Transverse colon (tissue), 4 donors: ENCODE results near the gene IMMP2L. TPM values are rescaled to one million over a fixed set of nuclear protein-coding genes. Genes with fewer than 3 reads are reported as not detected.

Experiments used
- DNase-seq: peaks from one replicate; pipeline ENCODE4 v3.0.0-alpha.2; 2019
- H3K27ac ChIP-seq, 4 donors: fragments of 200-600 bp; sonication (generic); 2 replicates each; pipeline ENCODE4 v1.5.1; 2016 to 2018; ENCODE audit warnings: inconsistent platforms in 4 of 4
- H3K27me3 ChIP-seq: fragments of 200-600 bp; sonication (generic); 2 replicates; pipeline ENCODE4 v1.5.1; 2017; ENCODE audit warnings: inconsistent platforms
- H3K36me3 ChIP-seq, 4 donors: fragments of 200-600 bp; sonication (generic); 2 replicates each; pipeline ENCODE4 v1.5.1; 2017 to 2019; ENCODE audit warnings: inconsistent platforms in 4 of 4
- H3K4me1 ChIP-seq, 4 donors: fragments of 200-600 bp; sonication (generic); 2 replicates each; pipeline ENCODE4 v1.5.1; 2017 to 2020; ENCODE audit warnings: inconsistent platforms in 4 of 4
- H3K4me3 ChIP-seq, 4 donors: fragments of 200-600 bp; sonication (generic); 1 replicate in 1 of 4; 2 replicates in 3 of 4; pipeline versions ENCODE4 v1.5.1 to v1.6.1; 2017 to 2019; ENCODE audit warnings: inconsistent platforms in 4 of 4
- H3K9me3 ChIP-seq, 2 donors: fragments of 200-600 bp; sonication (generic); 2 replicates each; pipeline ENCODE4 v1.5.1; 2017 to 2019; ENCODE audit warnings: inconsistent platforms in 2 of 2
- EP300 ChIP-seq: sonication (generic); formaldehyde crosslinking; IDR thresholded peaks from one replicate; pipeline ENCODE4 v1.6.1; 2017; ENCODE audit warnings: antibody characterized with exemption, low read depth
- POLR2A ChIP-seq: fragments of 450-650 bp; IDR thresholded peaks from one replicate; pipeline ENCODE4 v1.6.1; 2016; ENCODE audit warnings: antibody characterized with exemption, mild to moderate bottlenecking, moderate library complexity
- POLR2AphosphoS5 ChIP-seq, 3 donors: sonication (generic); formaldehyde crosslinking; IDR thresholded peaks; one replicate each; pipeline ENCODE4 v1.6.1; 2016; ENCODE audit warnings: antibody characterized with exemption in 3 of 3
- WGBS, 2 donors: methylation state at CpG; one replicate each; pipeline ENCODE4 v1.1.5; 2018; ENCODE audit warnings: low coverage in 1 of 2; 5-methylcytosine and 5-hydroxymethylcytosine counted together
- in situ Hi-C, 4 donors: fragments of 200-750 bp; cut with MboI; loops; one replicate each; pipeline versions ENCODE4 v1.15.0 to v1.15.1; 2017; ENCODE audit warnings: low sequenced_read_pairs in 3 of 4, low pct_ligation_motif_present in 1 of 4, low pct_unique_long_range_greater_than_20kb in 1 of 4
- intact Hi-C: fragments of 100-400 bp; cut with DNase I; formaldehyde crosslinking; loops from one replicate; pipeline ENCODE4 v1.15.1; 2023; ENCODE audit warnings: low total_unique reads
- total RNA-seq, 4 donors: library from RNA; depleted of rRNA; stranded (reverse); fragments of >200 nt; gene quantifications; one replicate each; pipeline ENCODE4 v1.1.0, GENCODE V29; 2016
- TF ChIP-seq, protein P1 (sequence below), 5 experiments: fragments of 200-600 bp in 3 of 5; fragments of 450-650 bp in 2 of 5; sonication (generic) in 3 of 5; IDR thresholded peaks; 1 replicate in 2 of 5; 2 replicates in 3 of 5; pipeline ENCODE4 v1.5.1; 2016 to 2017; ENCODE audit warnings: antibody characterized with exemption in 5 of 5, inconsistent platforms in 3 of 5, mild to moderate bottlenecking in 2 of 5, moderate library complexity in 1 of 5

Gene IMMP2L
- total RNA-seq, 4 donors from 2014 or later = 8.6 to 69.6 (median 10.9) TPM

DNA sequence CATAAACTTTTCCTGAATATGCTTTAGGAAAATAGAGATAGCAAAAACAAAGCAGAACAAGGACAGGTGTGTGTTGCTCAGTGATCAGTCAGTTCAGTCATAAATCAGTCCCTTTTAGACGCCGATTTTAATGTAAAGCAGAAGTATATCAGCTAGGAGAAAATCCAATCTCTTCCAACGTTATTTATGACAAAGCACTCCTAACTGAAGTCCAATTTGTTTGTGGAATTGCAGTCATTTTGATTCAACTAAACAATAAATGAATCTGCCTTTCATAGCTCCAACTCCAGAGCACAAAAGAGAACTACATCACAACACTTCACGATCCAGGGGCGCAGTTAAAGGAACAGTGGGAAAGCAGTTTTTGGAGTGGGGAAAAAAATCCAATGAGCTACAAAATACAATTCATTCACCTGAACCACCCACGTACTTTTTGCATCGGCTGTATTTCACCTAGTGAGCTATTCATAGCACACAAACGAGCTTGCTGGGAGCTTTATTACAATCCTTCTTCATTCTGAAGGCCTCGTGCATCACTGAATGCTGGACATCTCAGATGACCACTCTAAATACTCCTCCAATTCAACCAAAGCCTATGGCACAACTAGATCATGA lies 320.0 kb downstream of the IMMP2L start:
- Histone ChIP-seq H3K27ac (no peak overlapping the region), H3K9me3 (no peaks in the 10 kb centered on the region), H3K36me3 (no peaks in the 10 kb centered on the region), H3K4me1 (peaks cover 0 to 7% (median 0%) of the 10 kb centered on the region in 4 donors), H3K4me3 (no peak overlapping the region), H3K27me3 (no peaks in the 10 kb centered on the region)
- TF ChIP-seq, protein P1, sequence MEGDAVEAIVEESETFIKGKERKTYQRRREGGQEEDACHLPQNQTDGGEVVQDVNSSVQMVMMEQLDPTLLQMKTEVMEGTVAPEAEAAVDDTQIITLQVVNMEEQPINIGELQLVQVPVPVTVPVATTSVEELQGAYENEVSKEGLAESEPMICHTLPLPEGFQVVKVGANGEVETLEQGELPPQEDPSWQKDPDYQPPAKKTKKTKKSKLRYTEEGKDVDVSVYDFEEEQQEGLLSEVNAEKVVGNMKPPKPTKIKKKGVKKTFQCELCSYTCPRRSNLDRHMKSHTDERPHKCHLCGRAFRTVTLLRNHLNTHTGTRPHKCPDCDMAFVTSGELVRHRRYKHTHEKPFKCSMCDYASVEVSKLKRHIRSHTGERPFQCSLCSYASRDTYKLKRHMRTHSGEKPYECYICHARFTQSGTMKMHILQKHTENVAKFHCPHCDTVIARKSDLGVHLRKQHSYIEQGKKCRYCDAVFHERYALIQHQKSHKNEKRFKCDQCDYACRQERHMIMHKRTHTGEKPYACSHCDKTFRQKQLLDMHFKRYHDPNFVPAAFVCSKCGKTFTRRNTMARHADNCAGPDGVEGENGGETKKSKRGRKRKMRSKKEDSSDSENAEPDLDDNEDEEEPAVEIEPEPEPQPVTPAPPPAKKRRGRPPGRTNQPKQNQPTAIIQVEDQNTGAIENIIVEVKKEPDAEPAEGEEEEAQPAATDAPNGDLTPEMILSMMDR (IDR thresholded peaks at IDR 0.05) = no peak
- TF ChIP-seq POLR2AphosphoS5 (IDR thresholded peaks at IDR 0.05) (no peak), POLR2A (no peak), EP300 (no peak)
- no peak for DNase-seq
- intact Hi-C loops (no loop called here), in situ Hi-C loops (no loop called here)
- 56 to 72% methylated on average over 7 to 9 of the region's 9 CpGs for WGBS, 2 donors

- Histone ChIP-seq H3K9me3 (no peaks in the 10 kb centered on the region), H3K27ac (no peak overlapping the region), H3K36me3 (no peaks in the 10 kb centered on the region), H3K4me3 (no peak overlapping the region), H3K4me1 (peaks cover 0 to 7% (median 0%) of the 10 kb centered on the region in 4 donors), H3K27me3 (no peaks in the 10 kb centered on the region)
- in situ Hi-C loops = no loop called here
- WGBS, 2 donors = 85 to 91% methylated on average over 4 of the region's 4 CpGs
- no peak for TF ChIP-seq EP300
- TF ChIP-seq, protein P1 (IDR thresholded peaks at IDR 0.05) = no peak
- no peak for TF ChIP-seq POLR2AphosphoS5 (IDR thresholded peaks at IDR 0.05)
- TF ChIP-seq POLR2A = no peak
- DNase-seq = no peak
- intact Hi-C loops = no loop called here
Measured at GRCh38 chr7:111240371-111240770, 321.9 kb downstream of the IMMP2L start.

GRCh38 chr7:111239437-111239836 lies 322.9 kb downstream of the IMMP2L start:
- H3K27ac ChIP-seq = no peak overlapping the region
- intact Hi-C loops = no loop called here
- no peaks in the 10 kb centered on the region for H3K36me3 ChIP-seq
- no peaks in the 10 kb centered on the region for H3K27me3 ChIP-seq
- H3K4me1 ChIP-seq = peaks cover 0 to 7% (median 0%) of the 10 kb centered on the region in 4 donors
- no peak for DNase-seq
- no peaks in the 10 kb centered on the region for H3K9me3 ChIP-seq
- H3K4me3 ChIP-seq = no peak overlapping the region
- in situ Hi-C loops = no loop called here
- 48 to 86% methylated on average over 1 of the region's 1 CpG for WGBS, 2 donors
- TF ChIP-seq POLR2AphosphoS5 (IDR thresholded peaks at IDR 0.05) = no peak
- no peak for TF ChIP-seq POLR2A
- no peak for TF ChIP-seq EP300
- TF ChIP-seq, protein P1 (IDR thresholded peaks at IDR 0.05) = no peak

- Histone ChIP-seq H3K36me3 (no peaks in the 10 kb centered on the region), H3K27me3 (no peaks in the 10 kb centered on the region), H3K4me1 (peaks cover 0 to 7% (median 0%) of the 10 kb centered on the region in 4 donors), H3K4me3 (peak overlapping the region in 1 of 4 donors; percentile 19), H3K9me3 (no peaks in the 10 kb centered on the region), H3K27ac (no peak overlapping the region)
- 60 to 75% methylated on average over 1 of the region's 1 CpG for WGBS, 2 donors
- TF ChIP-seq EP300 (no peak), POLR2AphosphoS5 (IDR thresholded peaks at IDR 0.05) (no peak), POLR2A (no peak)
- TF ChIP-seq, protein P1 (IDR thresholded peaks at IDR 0.05) = no peak
- intact Hi-C loops = no loop called here
- in situ Hi-C loops = no loop called here
- DNase-seq = no peak
Measured at GRCh38 chr7:111238886-111239285, 323.4 kb downstream of the IMMP2L start.
